Stimulated activated CD8-positive, alpha-beta memory T cell treated with anti-CD3 and anti-CD28 coated beads, Interleukin-12 subunit alpha, Interleukin-12 subunit beta, amount 100 ng/mL, for 1 hour (primary cell): ENCODE results near the gene SKOR2.
A peak's percentile ranks its signal among the peaks of the same experiment; 100 is the strongest.
"Not testable (repeated sequence)": the region's sequence is repeated elsewhere in the genome, so short reads cannot be mapped to it uniquely, and the experiment has no call there.

Source experiments
- DNase-seq: peaks from one replicate; pipeline ENCODE4 v3.0.0-alpha.2; 2020; ENCODE audit warnings: low read depth

SKOR2 gene

DNA sequence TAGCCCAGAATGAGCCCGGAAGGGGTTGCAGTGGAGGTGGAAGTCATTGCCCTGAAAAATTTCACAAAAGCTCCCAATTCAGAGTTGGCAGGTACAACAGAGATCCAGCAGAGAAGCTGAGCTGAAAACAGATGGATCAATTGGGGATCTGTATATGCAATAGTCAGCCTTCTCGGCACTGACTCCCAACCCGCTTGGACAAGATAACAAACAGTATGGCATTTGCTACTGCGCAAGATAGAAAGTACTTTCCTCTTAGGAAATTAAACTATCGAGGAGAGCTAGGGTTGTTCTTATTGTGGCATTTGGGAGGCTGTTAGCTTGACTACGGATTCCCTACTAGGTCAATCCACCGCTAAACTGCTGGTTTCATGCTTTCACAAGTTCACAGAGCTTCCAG is 63.7 kb downstream of the SKOR2 start:
- no peak for DNase-seq

DNA sequence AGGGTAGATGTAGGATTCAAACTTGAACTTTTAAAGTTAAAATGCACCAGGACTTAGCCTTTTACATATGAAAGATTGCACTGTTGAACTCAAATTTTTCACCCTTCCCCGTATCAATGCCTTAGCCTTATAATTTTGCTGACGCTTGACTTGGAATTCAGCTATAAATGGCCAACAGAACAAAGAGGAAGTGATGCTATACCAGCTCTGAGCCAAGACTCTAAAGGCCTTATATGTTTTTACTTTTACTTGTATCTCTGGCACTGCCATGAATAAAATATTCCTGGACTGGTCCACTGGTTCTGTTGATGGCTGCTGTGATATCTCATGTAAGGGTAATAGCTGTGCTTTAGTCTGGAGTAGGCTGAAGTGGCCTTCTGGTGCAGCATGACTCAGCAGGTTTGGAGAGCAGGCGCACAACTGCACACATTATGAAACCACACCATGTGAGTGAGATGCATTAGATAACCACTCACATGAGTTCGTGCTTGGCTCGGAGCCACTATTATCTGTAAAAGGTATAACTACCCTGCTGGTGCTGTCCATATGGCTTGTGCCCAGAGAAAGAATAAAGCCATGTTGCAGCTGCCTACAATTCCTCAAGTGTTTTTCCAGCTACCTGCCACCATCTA is 66.9 kb downstream of the SKOR2 start:
- no peak for DNase-seq

DNA sequence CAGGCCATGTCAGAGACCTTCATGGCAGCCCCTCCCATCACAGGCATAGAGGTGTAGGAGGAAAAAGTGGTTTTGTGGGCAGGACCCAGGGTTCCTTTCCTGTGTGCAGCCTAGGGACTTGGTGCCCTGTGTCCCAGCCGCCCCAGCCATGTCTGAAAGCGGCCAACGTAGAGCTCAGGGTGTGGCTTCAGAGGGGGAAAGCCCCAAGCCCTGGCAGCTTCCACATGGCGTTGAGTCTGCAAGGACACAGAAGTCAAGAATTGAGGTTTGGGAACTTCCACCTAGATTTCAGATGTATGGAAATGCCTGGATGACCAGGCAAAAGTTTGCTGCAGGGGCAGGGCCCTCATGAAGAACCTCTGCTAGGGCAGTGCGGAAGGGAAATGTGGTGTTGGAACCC is 69.3 kb downstream of the SKOR2 start:
- not testable (repeated sequence) for DNase-seq

DNA sequence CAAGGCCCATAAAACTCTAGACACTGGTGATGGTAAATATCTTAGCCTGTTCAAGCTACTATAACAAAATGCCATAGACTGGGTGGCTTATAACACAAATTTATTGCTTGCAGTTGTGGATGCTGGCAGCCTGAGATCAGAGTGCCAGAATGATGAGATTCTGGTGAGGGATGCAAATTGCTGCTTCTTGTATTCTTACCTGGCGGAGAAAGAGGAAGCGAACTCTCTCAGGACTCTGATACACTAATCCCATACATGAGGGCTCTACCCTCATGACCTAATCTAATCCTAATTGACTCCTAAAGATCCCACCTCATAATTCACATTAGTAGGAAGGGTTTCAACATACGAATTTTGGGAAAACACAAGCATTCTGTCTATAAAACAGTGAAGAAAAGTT is 70.7 kb downstream of the SKOR2 start:
- no peak for DNase-seq

DNA sequence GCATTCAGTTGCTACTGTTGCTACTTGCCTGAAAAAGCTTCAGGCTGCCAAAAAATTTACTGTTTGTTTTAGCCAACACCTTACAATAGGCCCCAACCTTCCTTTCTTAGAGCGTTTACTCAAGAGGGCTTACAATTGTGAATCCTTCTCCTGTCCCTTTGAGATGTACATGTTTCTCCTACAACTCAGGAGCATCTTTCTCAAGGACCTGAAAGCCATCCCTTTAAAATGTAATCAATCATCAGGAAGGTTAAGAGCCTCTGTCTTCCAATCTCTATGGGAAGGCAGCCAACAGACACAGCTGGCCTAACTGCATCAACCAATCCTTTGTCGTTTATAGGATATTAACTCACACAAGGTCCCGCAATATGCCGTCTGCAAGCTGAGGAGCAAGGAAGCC is 71.9 kb downstream of the SKOR2 start:
- no peak for DNase-seq

DNA sequence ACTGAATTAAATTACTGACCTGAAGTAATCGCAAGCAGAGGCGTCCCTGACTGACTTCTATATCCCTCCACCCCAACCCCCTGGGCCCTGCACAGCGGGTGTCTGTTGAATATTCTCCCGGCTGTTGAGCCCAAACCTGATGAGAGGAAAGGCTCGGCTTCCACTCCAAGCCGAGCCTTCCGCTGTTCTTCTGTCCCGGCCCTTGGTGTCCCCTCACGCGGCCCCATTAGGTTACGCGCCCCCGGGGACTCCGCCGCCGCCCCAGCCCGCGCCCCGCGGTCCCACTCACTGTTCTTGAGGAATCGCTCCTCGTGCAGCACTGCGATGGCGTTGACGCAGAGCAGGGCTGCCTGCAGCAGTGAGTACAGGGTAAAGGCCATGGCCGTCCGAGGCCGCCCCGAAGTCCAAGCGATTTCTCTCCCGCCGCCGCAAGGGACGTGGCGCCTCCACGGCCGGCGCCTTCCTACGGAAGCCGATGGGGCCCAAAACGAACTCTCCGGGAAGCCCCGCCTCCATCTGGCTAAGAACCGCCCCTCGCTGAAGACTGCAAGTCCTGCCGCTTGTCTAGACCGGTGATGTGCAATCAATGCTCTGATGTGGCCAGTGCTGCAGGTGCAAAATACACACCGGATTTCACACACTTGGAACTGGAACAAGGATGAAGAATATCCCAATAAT is 75.4 kb downstream of the SKOR2 start, which contains the start of gene IER3IP1:
Gene IER3IP1, minus strand, starts transcription at position 467 of the 678 bp plus-strand sequence. Its CDS starts 87 bp downstream, at position 380.
- DNase-seq: peak; percentile 75

DNA sequence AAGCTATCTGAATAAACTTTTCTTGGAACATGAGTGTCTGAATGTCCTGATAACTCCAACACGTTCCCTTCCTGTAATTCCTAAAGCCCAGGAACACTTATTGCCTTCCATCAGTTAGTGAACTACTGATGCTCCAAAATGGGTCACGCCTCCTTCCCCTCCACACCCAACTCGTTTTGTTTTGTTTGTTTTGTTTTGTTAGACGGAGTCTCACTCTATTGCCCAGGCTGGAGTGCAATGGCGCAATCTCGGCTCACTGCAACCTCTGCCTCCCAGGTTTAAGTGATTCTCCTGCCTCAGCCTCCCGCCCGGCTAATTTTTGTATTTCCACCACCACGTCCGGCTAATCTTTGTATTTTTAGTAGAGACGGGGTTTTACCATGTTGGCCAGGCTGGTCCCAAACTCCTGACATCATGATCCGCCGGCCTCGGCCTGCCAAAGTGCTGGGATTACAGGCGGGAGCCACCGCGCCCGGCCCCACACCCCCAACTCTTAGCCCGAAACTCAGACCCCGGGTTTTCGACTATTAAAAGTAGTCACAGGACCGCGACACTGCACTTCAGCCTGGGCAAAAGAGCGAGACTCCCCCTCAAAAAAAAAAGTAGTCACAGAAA is 76.1 kb downstream of the SKOR2 start:
- no peak for DNase-seq

DNA sequence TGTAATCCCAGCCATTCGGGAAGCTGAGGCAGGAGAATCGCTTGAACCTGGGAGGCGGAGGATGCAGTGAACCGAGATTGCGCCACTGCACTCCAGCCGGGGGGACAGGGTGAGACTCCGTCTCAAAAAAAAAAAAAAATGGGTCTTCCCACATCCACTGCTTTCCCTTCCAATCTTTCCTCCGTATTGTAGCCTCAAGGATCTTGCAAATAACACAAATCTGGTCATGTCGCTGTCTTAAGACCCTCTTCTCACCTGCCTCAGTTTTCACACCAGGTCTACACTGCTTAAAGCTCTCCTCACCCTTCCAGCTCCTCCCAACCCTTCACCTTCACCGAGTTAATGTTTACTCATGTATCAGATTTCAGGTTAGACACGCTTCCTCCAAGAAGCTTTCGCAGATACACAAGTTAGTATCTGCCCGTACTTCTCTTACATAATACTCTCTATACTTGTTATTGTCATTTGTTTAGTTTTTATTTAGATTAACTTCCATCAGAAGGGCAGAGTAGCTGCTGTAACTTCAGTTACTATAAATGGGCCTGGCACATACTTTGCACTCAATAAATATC is 76.8 kb downstream of the SKOR2 start:
- no peak for DNase-seq

DNA sequence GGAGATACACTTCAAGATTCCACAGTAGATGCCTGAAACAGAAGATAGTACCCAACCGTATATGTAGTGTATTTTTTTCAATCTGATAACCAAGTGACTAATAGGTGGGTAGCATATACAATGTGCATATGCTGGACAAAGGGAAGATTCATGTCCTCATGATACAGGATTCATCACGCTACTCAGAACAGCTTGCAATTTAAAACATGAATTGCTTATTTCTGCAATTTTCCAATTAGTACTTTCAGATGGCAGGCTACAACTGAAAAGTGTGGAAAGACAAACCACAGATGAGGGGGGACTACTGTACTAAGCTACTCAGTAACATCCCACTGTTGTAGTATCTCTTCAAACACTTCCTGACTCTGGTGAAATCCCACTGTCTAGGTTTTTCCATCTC is 79.0 kb downstream of the SKOR2 start:
- no peak for DNase-seq

DNA sequence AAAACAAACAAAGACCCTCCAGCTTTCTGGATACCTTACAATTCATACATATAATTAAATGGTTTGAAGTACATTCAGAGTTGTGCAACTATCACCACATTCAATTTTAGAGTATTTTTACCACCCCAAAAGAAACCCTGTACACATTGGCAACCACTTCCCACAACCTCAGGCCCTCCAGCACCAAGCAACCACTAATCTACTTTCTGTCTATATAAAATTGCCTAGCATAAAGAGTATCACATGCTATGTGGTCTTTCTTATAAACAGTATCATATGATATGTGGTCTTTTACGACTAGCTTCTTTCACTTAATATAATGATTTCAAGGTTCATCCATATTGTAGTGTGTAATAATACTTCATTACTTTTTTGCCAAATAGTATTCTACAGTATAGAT is 82.5 kb downstream of the SKOR2 start:
- no peak for DNase-seq

DNA sequence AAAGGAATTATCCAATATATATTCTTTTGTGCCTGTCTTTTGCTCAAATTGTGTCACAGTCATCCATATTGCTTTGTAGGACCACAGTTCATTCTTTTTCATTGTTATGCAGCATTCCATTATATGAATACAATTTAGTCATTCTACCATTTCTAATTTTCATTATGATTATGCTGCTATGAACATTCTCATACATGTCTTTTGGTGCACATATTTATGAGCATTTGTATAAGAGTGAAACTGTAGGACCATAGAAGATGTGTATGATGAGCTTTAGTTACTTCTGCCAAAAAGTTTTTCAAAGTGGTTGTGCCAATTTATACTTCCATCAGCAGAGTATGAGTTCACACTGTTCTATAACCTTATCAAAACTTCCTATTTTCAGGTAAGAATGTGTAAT is 83.0 kb downstream of the SKOR2 start:
- DNase-seq: no peak

DNA sequence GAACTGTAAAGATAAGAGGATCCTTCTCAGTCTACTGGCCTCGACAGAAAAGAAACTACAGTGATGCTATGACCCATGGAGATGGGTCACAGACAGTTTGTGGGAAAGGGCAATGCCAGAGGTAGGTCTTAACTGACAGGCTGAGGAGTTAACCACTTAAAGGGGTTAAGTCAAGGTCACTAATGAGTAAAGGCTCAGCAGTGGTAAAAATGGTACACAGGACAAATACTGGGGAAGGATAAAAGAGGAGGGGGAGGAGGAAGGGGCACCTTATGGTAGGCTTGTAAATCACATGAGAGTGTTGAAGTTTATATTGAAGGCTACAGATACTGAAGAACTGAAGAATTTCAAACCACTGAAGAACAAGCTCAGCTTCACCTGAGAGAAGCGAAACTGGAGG is 85.2 kb downstream of the SKOR2 start:
- DNase-seq: no peak

DNA sequence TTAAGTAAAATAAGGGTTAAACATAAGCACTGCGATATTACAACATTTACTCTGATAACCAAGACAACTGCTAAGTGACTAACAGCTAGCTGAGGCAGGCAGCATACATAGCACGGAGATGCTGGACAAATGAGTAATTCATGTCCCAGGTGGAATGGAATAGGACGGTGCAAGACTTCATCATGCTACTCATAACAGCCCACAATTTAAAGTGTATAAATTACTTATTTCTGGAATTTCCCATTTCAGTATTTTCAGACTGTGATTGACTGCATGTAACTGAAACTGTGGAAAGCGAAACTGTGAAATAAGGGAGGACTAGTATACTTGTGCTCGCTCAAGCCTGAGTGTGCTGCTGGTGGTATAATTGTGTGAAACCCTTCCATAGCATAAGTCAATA is 88.2 kb downstream of the SKOR2 start:
- DNase-seq: no peak

DNA sequence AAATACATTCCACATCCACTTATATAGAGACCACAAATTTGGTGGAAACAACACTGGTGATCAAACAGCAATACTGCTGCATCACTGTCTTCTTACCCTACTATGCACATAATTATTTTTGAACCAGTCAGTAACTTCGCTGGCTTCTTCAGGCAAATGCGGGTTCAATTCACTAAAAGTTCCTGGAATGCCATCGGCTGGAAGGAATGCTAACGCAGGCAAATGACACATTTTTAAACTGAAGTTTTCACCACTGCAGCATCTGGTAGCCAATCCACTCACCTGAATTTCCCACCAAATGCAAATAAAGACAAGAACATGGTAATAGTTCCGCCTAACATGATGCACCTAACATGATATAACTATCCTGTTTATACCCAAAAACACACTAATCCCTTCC is 91.2 kb downstream of the SKOR2 start:
- no peak for DNase-seq

DNA sequence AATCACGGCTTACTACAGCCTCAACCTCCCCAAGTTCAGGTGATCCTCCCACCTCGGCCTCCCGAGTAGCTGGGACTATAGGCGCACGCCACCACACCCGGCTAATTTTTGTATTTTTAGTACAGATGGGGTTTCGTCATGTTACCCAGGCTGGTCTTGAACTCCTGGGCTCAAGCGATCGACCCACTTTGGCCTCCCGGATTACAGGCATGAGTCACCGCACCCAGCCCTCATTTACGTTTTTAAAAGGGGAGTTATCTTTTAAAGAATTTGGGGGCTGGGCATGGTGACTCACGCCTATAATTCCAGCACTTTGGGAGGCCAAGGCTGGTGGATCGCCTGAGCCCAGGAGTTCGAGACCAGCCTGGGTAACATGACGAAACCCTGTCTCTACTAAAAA is 93.1 kb downstream of the SKOR2 start:
- not testable (repeated sequence) for DNase-seq
